HFFc6 (cell line): ENCODE data around the gene CPA2. TPM values are rescaled to one million over a fixed set of nuclear protein-coding genes. Genes with fewer than 3 reads are reported as not detected.

Experiments used
- DNase-seq: peaks from one replicate; pipeline ENCODE4 v3.0.0-alpha.2; 2018
- H3K27ac Mint-ChIP-seq: 2 replicates; pipeline ENCODE4 v1.8.0; 2020; ENCODE audit warnings: mild to moderate bottlenecking, mixed read lengths
- H3K27me3 Mint-ChIP-seq: 2 replicates; pipeline ENCODE4 v1.8.0; 2021; ENCODE audit warnings: mild to moderate bottlenecking, moderate library complexity, mixed read lengths; ENCODE audit not compliant: insufficient read depth
- H3K36me3 Mint-ChIP-seq: 2 replicates; pipeline ENCODE4 v1.8.0; 2021; ENCODE audit warnings: low read depth, mixed read lengths
- H3K4me1 Mint-ChIP-seq: 2 replicates; pipeline ENCODE4 v1.8.0; 2020; ENCODE audit warnings: low read depth, mixed read lengths
- H3K4me3 Mint-ChIP-seq: 2 replicates; pipeline ENCODE4 v1.8.0; 2020; ENCODE audit warnings: mild to moderate bottlenecking, moderate library complexity, mixed read lengths
- H3K9me3 Mint-ChIP-seq: 2 replicates; pipeline ENCODE4 v1.8.0; 2020; ENCODE audit warnings: mild to moderate bottlenecking, mixed read lengths
- total RNA-seq, 6 experiments: library from RNA; stranded (reverse); fragmentation: NEBNext Ultra II Directional; extraction: Animal tissue kit (Norgen Biotek cat#: 25700); gene quantifications; 2 replicates in 1 of 6; 3 replicates in 5 of 6; pipeline ENCODE4 v1.2.3, GENCODE V29; 2021
- TF ChIP-seq, protein P1 (sequence below): fragments of 200-600 bp; sonication (generic); IDR thresholded peaks from 2 replicates; pipeline ENCODE4 v1.5.0; 2021; ENCODE audit warnings: antibody characterized with exemption, mild to moderate bottlenecking

Gene CPA2
- total RNA-seq, 6 experiments from 2014 or later = not detected

DNA sequence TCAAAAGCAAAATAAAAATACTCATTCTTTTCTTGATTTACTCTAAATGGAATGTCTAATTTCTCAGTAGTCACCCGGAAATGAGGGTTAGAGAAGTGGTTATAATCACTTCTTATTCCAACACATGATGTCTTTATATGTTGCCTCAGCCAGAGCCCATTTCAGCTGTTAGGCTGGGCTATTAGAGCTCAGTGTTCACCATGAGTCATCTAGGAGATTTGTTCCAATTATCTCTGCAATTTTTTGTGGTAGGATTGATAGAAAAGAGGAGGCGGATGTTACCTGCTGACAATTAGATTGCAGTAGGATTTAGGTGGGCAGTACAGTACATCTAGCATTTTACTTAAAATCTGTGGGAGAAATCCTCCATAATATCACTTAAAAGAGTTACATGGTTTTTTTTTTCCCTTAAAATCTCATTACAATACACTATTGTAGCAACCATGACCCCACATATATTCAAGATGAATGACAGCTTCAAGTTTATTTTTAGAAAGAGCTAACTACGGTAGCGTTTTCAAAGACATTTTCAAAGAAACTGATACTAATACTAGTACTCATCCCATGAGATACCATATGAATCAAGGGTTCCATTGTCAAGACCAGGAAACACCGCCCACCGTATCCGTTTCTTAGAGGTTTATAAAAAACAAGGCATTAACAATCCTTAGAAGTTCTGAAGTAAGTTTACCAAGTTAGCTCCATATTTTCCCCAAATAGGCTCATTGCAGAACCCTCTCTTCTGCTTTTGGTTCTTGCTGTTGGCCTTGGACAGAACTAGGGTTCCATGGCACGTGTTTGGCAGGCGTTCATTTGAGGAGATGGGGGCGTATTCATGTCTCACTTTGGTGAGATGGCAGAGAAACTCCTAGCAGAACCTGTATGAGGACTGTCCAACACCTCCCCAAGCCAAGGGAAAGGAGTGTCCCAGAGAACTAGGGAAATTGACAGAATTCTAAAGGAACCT lies 10.4 kb downstream of the CPA2 start:
- DNase-seq = no peak
- no peak overlapping the region for H3K27ac Mint-ChIP-seq
- peaks cover 12% of the 10 kb centered on the region; the same call in 1 of the 2 replicates for H3K27me3 Mint-ChIP-seq
- no peak overlapping the region for H3K4me3 Mint-ChIP-seq
- peaks cover 50% of the 10 kb centered on the region for H3K4me1 Mint-ChIP-seq
- H3K36me3 Mint-ChIP-seq = no peaks in the 10 kb centered on the region
- H3K9me3 Mint-ChIP-seq = no peaks in the 10 kb centered on the region
- TF ChIP-seq, protein P1, sequence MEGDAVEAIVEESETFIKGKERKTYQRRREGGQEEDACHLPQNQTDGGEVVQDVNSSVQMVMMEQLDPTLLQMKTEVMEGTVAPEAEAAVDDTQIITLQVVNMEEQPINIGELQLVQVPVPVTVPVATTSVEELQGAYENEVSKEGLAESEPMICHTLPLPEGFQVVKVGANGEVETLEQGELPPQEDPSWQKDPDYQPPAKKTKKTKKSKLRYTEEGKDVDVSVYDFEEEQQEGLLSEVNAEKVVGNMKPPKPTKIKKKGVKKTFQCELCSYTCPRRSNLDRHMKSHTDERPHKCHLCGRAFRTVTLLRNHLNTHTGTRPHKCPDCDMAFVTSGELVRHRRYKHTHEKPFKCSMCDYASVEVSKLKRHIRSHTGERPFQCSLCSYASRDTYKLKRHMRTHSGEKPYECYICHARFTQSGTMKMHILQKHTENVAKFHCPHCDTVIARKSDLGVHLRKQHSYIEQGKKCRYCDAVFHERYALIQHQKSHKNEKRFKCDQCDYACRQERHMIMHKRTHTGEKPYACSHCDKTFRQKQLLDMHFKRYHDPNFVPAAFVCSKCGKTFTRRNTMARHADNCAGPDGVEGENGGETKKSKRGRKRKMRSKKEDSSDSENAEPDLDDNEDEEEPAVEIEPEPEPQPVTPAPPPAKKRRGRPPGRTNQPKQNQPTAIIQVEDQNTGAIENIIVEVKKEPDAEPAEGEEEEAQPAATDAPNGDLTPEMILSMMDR = no peak

DNA sequence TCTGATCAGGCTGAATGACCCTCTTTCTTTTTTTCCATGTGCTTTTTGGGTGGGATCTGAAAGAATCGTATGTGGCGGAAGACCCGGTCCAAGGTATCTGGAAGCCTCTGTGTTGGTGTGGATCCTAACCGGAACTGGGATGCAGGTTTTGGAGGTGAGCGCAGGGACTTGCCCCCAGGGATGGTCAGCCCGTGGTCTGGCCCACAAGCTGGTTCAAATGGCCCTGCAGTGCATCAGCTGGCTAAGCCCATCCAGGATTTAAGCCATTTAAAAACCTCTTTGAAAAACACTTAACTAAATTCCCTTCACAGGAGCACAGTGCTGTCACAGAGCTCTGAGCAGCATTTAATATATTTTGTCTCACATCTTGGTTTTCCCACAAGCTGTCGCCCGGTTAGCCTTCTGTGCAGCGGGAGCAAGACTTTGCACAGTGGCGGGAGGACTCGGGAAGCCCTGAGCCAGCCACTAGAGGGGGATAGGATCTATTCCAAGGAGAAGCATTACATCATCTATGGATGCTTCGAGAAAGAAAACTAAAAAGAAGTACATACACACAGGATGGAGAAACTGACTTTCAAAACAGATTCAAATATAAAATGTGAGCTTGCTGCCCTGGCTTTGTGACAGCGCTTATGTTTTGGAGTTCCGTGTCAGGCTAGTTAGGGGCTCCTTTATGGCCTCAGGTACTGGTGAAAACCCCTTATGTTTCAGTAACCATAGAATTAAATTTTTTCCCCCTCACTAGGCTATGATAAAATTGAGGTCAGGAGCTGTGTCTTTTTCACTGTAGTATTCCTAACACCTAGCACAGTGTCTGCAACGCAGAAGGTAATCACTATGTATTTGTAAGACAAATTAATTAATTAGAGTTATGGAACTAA lies 11.3 kb downstream of the CPA2 start:
- Mint-ChIP-seq H3K4me3 (no peak overlapping the region), H3K9me3 (no peaks in the 10 kb centered on the region), H3K4me1 (peaks cover 45% of the 10 kb centered on the region), H3K27ac (no peak overlapping the region), H3K27me3 (peaks cover 15% of the 10 kb centered on the region; the same call in 1 of the 2 replicates), H3K36me3 (no peaks in the 10 kb centered on the region)
- peak; percentile 35 for DNase-seq
- TF ChIP-seq, protein P1 = peak; percentile 75

DNA sequence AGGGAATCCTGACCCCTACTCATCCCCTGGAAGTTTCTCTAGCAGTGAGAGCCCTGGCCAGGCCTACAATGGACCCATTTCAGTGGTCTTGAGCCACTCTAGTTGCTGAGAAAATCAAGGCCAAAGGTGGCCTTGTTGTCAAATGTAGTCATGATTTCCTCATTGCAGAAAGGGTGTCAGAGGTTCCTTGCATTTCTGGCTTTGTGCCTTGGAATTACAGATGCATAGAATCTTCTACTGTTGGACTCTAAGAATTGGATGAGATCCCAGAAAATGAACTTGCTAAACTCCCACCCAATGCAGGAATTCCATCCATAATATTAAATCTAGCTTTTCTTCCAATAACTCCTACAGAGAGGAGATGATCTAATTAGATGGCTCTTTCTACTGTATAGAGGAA lies 12.2 kb downstream of the CPA2 start:
- TF ChIP-seq, protein P1 = no peak
- peak; percentile 23 for DNase-seq
- H3K27me3 Mint-ChIP-seq = peaks cover 8% of the 10 kb centered on the region
- H3K27ac Mint-ChIP-seq = no peak overlapping the region
- no peak overlapping the region for H3K4me3 Mint-ChIP-seq
- no peaks in the 10 kb centered on the region for H3K36me3 Mint-ChIP-seq
- no peaks in the 10 kb centered on the region for H3K9me3 Mint-ChIP-seq
- peaks cover 36% of the 10 kb centered on the region for H3K4me1 Mint-ChIP-seq

DNA sequence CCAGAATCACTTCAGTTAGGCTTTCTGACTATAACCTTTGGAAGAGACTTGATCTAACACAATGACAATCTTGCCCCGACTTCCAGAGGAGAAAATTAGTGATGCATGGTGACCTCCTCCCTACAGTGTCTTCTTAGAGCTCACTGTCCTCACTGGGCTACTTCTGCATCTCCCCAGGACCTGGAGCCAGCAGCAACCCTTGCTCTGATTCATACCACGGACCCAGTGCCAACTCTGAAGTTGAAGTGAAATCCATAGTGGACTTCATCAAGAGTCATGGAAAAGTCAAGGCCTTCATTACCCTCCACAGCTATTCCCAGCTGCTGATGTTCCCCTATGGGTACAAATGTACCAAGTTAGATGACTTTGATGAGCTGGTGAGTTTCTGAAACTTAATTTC lies 12.6 kb downstream of the CPA2 start:
- no peak for DNase-seq
- Mint-ChIP-seq H3K9me3 (no peaks in the 10 kb centered on the region), H3K4me3 (no peak overlapping the region), H3K36me3 (no peaks in the 10 kb centered on the region), H3K27ac (no peak overlapping the region), H3K4me1 (peaks cover 33% of the 10 kb centered on the region), H3K27me3 (peaks cover 12% of the 10 kb centered on the region)
- TF ChIP-seq, protein P1 = no peak

DNA sequence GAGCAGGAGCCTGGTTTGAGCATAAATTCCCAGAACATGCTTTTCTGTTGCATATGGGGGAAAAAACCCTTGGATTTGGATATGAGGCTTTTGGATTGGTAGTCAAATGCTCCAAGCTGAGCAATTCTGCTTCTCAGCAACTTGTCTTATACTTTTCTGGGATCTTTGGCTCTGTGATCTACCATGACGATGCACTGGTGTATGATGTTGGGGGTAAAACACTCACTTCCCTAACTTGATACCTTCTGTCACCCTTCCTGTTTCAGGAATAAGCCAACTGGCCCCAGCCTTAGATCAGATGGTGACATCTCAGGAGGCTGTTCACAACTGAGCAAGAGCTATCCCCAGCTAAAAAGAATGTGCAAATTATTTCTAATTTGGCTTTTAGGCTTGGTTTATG lies 13.2 kb downstream of the CPA2 start:
- no peaks in the 10 kb centered on the region for H3K36me3 Mint-ChIP-seq
- H3K4me1 Mint-ChIP-seq = peaks cover 33% of the 10 kb centered on the region
- DNase-seq = no peak

More for the DNA sequence above, 13.2 kb downstream of the CPA2 start:
- TF ChIP-seq, protein P1 = no peak
- H3K9me3 Mint-ChIP-seq = no peaks in the 10 kb centered on the region
- H3K27me3 Mint-ChIP-seq = peaks cover 14% of the 10 kb centered on the region
- no peak overlapping the region for H3K27ac Mint-ChIP-seq
- H3K4me3 Mint-ChIP-seq = no peak overlapping the region
